Fibroblast of skin of back (primary cell): ENCODE results near the gene GBP3.
"Not testable (repeated sequence)": the region's sequence is repeated elsewhere in the genome, so short reads cannot be mapped to it uniquely, and the experiment has no call there.

ENCODE experiments used
- DNase-seq: peaks from one replicate; pipeline ENCODE4 v3.0.0-alpha.2; 2013

The GBP3 gene

DNA sequence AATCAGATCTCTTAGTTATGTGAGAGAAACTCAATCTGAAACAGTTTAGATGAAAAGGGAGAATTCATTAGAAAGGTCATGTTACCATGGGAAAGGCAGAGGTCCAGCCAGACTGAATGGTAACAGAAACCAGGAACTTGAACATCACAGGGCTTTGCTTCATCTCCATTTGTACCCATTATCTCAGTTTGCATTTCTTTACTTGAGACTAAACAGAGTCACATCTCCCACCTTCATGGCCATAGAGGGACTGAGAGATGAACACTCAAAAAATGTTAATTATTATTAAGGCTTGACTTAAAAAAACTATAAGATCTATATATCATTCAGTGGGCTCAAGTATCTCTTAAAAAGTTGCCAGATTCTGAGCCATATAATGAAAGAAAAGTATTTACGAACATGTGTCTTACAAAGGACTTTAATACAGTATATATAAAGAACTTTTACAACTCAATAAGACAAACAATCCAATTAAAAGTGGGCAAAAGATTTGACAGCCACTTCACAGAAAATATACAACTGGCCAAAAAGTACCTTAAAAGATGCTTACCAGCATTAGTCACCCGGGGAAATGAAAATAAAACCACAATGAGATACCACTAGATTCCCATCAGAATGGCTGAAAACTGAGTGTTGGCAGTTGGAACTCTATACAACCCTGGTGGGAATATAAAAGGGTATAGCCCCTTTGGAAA, 43.5 kb downstream of the GBP3 start:
- DNase-seq = peak; percentile 40

DNA sequence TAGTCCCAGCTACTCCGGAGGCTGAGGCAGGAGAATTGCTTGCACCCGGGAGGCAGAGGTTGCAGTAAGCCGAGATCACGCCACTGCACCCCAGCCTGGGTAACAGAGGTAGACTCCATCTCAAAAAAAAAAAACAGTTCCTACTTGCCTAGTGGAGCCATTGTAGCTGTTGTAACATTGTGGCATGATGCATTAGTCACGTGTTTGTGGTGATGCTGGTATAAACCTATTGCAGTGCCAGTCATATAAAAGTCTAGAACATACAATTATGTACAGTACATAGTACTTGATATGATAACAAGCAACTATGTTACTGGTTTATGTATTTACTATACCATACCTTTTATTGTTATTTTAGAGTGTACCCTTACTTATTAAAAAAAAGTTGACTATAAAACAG, 46.4 kb downstream of the GBP3 start:
- DNase-seq = no peak

DNA sequence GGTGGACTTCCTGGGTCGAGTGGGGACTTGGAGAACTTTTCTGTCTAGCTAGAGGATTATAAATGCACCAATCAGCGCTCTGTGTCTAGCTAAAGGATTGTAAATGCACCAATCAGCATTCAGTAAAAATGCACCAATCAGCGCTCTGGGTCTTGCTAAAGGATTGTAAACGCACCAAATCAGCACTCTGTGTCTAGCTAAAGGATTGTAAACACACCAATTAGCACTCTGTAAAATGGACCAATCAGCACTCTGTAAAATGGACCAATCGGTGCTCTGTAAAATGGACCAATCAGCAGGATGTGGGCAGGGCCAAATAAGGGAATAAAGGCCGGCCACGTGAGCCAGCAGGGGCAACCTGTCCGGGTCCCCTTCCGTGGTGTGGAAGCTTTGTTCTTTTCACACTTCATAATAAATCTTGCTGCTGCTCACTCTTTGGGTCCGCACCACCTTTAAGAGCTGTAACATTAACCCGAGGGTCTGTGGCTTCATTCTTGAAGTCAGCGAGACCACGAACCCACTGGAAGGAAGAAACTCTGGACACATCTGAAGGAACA, 48.0 kb downstream of the GBP3 start:
- not testable (repeated sequence) for DNase-seq

DNA sequence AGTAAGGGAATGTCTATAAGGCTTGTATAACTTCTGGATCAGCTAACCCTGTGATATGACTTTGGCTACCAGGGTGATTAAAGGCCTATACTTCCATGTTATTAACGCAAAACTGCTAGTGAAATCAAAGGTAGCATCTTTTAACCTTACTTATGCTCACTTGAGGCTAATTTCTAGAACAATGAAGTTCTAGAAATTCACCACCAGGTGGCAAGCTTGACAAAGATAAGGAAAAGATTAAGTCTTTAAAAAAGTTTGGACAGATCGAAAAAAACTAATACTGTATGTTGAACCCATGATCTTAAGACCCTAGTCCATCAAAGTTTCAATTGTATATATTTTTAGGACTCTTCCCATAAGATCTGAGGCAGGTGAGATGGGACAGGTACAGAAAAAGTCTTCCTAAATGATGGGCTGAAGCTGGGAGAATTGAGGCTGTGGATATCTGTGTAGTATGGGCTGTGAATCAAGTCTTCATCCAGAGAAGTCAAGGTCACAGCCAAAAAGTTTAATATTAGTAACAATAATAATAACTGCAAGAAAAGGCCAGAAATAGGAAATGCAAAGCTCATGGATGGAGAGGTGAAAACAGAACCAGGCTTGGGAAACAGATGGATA, 49.0 kb downstream of the GBP3 start:
- DNase-seq = peak; percentile 42

DNA sequence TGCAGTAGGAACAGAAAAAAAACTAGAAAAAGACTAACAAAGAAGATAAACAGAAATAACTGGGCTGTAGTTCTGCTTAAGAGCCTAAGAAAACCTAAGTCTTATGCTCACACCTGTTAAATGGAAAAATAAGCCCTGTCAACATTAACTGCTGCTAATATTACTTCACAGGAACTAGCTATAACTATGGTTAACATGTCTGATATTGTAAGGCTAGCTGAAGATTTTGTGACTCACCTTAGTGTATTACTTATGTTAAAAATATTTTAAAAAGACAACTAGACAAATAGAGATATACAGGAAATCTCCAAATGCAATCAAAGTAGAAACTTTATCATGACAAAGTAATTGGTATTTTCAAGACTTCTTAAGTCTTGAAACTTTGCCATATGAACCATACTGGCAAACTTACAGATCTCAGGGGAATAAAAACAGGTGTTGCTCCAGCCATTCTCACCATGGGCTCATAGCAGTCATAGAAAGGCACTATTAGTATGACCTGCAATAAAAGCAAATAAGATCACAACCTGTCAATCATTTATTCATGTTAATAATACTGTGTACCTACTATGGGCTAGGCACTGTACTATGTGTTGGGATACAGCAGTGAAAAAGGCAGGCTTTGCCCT, 60.9 kb downstream of the GBP3 start:
- no peak for DNase-seq

DNA sequence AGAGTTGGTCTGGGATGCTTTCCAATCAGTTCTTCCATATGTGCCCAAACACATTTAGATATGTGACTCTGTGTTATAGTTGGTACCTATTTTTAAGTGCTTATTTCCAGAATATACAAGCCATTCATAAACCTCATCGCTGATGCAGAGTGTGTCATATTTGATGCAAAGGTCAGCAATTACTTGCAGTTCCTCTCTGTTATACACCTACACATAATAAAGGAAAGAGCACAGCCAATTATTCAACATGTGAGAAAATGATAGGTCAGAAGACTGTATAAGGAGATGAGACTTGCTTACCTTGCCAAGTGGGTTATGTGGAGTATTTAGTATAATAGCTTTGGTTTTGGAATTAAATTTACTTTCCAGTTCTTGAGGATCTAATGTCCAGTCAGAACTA, 61.6 kb downstream of the GBP3 start:
- no peak for DNase-seq
